NCI-H146 treated with DMSO at 0.1 percent for 48 hours (cell line): ENCODE measurements around the gene IRX1.

ENCODE experiments used
- DNase-seq: peaks from one replicate; lab custom pipeline; 2025; ENCODE audit not compliant: unreplicated experiment; lab: John Stamatoyannopoulos, UW

The IRX1 gene

DNA sequence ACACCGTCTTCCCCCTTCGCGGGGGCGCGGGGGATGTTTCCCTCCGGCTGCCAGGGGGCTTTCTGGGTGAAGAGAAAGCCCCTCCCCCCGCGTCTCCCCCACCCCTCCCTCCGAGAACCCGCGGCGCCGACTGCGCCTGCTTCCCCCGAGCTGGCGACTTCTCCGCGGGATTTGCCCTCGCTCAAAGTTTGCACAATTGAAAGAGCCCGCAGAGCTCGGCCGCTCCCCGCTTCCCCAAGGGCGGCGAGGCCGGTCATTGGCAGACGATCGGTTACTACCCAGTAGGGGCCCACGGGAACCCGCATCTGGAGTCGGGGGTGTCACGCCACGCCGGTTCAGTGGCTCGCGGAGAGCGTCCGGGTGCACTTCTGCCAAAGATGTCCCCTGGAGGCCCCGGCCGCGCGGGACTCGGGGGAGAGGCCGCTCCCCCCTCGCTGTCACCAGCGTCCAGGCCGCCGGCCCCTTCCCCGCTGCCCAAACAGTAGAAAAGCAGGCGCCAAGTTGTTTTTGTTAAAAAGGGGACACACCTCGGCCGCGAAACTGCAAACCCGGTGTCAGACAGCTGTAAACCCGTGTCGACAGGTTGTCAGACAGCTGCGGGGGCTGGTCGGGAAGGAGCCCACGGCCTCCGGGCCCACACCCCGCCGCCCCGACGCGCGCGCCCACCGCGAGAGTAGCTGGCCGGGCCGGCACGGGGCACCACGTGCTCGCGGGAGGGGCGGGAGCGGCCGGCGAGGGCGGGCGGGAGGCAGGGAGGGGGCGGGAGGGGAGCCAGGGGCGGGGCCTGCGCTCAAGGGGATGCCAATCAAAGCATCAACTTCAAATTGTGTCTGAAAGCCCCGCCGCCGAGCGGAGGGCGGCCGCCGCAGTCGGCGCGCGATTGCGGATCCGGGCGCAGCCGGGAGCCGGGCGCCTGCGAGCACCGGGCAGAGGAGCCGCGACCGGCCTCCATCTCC, at the start of gene IRX1:
Gene IRX1 (plus strand): TSS at position 827 of the 956 bp plus-strand sequence. CDS start 274 bp downstream, outside the sequence.
- DNase-seq, result no peak

DNA sequence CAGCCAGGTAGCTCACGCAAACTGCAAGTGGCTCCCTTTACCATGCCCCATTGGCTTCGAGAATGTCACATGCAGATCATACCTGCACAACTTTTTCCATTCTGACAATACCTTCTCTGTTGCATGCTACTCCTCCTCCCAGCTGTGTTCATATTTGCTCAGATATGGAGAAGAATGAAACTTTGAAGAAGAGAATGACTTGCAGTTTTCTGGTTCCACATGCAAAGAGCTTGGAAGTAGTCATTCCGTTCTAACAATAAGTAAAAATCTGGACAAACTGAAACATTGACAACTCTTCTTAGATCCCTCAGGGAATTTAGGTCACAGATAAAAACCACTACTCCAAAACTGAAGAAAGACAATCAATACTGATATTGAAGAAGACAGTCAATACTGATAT, 49.6 kb upstream of the IRX1 start:
- no peak for DNase-seq

DNA sequence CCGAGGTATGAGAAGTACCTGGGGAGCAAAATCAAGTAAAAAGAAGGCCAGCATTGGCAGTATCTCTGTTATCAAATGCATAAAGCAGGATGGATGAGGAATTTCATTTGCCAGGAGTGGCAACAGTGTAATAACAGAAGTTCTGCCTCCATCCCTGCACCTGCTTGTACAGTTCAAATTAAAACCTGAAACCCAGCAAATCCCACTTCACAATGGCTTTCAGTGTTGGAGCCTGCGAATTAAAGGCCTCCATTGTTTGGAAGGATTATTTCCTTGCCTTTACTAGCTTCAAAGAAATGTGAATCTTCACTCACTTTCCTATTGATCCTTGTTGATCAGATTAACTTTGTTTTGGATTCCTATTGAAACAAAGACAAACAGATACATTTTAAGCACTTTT, 31.5 kb upstream of the IRX1 start:
- DNase-seq, result no peak

DNA sequence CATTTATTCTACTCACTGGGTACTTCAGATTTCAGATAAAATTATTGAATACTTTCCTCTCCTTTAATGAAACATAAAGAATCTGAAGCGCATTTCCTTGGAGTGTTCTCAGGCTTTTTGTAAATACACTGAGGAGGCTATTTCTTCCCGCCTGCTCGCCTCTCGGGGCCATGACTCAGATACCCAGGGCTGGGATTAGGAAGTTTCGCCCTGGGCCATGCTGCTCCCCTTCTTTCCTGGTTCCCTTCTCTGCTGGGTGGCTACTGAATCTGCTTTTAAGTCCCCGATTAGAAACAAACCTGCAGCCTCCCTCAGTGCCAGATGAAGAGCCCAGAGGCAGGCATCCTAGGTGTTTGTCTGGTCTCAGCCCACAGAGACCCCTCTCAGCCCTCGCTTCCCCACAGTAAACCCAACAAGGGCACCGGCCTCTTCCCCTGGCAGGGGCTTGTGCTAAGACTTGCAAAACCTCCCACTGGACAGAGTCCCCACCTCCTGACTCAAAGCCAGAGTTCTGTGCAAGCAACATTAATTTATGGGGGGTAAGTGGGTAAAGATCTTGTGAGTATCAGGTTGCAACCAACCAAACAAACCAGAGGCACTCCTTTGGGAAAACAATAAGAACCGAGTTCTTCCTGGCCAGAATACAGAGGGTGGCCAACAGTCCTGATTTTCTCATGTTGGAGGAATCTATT, 30.7 kb upstream of the IRX1 start:
- no peak for DNase-seq

DNA sequence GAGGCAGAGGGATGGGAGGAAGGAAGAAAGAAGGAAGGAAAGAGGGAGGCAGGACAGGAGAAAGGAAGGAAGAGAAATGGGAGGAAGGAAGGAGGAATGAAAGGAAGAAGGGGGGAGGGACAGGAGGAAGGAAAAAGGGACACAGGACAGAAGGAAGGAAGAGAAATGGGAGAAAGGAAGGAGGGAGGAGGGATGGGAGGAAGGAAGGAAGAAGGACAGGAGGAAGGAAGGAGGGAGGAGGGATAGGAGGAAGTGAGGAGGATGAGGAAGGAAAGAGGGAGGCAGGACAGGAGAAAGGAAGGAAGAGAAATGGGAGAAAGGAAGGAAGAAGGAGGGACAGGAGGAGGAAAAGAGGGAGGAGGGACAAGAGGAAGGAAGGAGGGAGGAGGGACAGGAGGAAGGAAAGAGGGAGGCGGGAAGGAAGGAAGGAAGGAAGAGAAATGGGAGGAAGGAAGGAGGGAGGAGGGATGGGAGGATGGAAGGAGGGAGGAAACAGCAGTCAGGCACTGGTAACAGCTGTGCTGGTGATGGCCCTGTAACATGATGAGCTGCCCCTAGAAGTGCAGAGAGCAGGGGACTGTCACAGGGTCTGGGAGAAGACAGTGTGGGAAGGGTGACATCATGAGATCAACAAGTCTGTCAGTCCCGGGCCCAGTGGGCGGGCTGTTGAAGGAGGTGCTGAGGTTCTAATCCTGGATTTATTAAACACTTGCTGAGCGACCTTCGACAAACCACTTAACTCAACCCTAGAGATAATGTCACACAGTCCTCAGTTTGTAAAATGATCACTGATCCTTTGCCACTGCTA, 10.7 kb upstream of the IRX1 start:
- DNase-seq, result no peak

DNA sequence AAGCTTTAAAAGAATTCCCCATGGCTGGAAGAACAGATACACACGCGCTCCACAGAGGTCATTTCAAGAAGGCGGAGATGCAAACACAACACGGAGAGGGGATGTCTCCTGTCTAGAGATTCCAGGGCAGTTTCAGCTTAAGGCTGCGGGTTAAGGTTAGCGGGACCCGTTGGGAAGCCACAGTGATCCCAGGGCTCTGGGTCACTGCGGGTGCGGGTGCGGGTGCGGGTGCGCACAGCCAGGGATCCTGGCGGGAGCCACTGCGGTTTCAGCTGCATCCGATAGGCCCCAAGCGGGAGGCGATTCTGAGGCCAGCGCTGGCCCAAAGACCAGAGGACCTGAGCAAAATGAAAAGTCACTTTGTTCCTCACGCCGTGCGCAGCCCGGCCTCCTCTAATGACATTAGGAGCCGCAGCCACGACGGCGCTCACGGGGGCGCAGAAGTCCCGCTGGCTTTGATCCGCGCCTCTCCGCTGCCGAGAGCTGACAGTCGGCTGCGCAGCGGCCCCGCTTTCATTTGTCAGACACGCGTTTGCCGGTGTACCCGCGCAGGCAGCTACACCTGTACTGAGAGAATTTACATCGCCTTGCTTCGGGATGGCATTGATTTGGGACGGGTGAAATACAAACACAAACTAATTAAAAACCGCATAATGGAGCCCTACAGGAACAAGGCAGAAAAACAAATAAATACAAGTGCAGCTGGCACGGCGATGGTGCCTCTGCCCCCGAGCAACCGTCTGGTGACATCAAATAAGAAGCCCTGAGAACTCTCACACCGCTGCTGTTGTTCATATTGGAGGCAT, 5.3 kb upstream of the IRX1 start:
- no peak for DNase-seq

DNA sequence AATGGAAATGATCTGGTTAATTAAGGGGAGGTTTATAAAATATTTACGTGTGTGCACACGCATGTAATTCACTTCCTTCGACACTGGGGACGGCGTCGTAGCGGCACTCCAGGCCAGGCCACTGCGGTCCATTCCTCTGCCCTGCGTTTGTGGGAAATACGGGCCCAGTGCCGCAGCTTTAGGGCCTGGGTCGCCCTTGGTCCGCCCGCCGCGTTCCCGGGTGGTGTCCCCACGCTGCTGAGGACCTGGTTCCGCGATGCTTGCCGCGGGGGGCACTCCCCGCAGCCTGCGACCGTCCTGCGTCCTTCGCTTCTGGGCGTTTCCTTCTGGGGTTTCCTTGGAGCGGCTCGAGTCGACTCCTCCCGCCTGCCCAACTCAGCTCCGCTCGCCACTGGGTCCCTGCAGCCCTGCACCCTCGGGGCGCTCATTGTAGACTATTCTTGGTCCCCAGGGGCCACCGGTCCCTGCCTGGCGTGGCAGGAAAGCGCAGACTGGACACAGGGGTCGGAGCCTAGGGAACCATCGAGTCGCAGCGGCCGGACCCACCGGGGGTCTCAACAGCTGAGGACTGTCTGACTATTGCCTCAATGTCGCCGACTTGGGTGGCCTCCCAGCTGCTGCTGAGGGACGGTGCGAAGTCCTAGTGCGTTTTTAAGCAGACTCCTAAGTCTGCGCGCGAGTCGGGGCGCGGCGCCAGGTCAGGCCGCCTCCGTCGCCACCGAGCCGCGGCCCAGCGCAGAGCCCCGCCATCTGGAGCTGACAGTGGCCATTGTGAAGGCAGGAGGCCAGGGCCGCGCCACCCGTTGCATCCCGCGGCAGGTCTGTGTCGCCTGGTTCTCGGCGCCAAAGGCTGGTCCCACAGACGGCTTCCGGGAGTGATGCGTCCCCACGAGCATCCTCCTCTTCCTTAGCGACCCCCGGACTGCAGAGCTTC, 4.4 kb upstream of the IRX1 start:
- no peak for DNase-seq

DNA sequence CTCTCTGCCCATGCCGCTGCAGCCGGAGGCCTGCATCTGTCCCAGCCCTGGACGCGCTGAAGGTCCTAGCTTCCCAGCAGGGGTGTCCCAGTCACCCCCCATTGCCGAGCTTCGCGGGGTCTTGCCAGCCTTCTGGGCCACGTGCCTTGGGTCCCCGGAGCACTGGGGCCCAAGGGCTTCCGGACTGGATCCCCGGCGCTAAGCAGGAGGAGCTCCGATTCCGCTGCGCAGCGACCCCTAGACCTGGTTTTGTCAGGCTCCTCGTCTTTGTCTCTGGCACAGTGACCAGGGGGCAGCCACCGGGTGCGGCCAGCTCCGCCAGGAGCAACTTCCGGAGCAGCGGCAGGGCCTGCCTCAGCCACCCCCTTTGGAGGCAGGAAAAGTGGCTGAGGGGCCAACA, 3.3 kb upstream of the IRX1 start:
- DNase-seq, result no peak

DNA sequence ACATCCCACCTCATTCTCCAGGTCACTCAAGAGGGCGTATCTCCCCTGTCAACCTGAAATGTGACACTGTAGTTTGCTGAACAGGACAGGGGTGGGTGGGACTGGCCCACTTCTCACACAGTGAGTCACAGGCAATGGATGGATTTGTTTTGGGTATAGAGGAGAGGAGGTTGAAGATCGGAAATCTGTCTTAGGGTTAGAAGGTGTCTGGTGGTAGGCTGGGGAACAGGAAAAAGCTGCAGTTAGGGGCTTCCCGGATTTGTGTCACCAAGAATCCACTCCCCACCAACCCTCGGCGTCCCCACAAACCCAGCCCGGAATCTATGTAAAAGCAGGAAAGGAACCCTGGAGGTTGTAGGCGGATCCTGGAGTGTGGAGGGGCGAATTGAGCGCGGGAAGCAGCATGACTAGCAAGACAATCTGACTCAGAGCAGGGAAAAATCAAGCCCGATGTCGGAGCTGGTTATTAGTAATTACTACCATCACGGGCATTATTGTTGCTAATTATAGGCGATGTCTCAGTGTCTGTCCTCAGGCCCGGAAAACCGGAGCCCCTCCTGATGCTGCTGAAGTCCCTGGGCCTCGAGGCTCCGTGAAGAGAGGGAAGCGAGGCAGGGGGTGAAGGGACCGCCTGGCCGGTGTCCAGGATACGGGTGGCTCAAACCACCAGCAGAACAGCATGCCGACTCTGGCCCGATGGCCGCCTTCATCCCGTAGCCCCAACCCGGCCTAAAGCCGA, 1.7 kb upstream of the IRX1 start:
- no peak for DNase-seq

DNA sequence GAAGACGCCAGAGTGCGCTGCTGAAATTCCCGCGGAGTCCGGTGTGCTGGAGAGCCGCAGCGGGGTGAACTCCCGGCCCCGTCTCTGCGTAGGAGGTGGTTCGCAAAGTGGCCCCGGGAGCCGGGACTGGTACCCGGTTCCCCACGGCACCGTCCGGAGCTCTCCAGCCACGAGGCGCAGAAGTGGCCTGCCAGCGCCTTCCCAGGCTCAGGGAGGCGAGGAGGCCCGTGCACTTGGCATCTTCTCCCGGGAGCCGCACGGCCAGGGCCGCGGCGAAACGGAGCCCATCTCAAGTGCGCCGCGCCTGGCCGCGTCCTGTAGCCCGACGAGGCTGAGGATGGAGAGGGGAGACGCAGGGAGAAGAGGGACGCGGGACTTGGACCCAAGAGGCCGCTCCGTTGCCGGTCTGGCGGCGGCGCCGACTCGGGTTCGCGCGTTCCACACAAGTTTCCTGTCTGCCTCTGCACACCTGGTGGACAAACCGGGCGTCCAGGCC, 1.1 kb upstream of the IRX1 start:
- no peak for DNase-seq

DNA sequence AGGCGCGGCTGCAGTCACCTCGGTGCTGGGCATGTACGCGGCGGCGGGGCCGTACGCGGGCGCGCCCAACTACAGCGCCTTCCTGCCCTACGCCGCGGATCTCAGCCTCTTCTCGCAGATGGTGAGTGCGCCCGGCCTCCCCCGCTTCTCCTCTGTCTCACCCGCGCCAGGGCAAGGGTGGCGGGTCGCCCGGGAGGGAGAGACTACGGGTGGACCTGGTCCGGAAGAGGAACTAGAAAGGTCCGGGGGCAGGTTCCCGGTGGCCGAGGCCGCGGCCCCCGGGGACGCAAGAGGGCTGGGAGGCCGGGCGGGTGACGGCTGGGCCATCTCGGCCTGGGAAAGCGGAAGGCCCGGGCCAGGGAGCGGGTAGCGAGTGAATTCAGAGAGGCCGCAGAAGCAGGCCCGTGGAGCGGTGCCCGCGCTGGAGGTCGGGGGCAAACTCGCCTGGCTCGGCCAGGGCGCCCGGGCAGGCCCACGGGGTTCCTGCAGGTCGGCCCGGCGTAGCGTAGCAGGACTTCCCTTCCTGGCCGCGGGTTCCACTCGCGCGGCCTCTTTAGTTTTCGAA, 711 bp downstream of the IRX1 start:
- no peak for DNase-seq

DNA sequence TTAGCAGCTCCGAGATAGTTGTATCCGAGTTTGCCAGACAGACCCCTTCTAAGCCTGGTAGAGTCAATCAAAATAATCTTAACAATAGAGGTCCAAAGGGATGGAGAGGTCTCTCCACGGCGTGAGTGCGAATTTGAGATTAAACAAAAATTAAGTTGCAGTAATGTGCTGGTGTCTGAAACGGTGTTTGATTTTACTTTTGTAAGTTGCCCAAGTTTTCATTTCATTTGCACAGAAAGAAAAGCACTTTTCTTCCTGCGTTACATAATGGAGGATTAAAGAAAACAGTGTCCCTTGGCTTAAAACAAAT, 1.2 kb downstream of the IRX1 start:
- no peak for DNase-seq

DNA sequence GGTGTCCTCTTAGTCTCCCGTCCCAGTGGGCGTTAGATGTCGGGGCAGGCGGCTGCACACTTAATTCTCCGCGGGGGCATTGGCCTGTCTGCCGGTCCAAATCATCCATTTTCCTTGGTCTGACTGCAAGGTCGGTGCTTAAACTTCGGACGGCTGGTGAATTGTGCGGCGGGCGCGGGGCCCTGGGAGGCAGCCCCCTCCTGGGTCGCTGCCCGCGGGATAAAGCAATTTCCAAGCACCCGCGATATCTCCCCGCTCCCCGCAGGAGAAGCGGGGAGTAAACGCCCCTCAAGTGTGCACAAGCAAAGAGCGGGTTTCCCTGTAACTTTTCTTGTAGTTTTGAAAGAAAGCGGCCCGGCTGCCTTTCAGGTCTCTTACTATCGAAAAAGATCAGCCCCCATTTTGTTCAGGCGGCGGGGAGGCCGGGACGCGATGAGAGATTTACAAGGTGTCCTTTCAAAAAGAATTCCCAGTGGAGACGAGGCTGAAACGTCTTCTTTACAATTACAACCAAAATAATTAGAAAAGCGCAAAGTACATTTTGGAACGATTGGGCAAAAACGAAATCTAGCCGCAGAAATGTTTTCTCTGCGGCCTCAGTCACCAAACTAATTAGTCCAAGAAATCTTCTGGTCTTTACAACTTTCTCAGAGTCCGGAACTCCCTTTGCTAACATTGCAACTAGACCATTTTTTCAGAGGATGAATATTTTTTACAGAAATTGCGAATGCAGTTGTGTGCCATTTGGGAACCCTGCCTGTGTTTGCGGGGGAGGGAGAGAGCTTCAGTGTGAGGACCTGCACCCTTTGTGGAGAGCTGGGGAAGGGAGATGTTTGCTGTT, 1.8 kb downstream of the IRX1 start:
- DNase-seq, result no peak

DNA sequence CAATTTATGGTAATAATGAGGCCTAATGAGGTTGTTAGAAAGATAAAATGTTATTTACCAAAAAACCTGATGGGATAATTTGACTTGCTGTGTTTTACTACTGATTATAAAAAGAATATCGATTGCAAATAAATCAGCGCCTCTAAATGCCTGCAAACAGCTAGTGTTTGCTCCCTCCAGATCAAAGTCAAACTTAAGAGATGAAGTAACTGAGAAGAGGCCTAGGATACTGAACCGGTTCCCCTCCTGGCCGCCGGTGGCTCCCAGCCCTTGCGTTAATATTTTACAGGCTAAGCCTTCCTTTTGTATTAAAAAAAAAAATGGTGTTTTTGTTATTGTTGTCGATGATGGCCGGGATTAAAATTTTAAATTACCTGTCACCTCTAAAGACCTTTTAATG, 2.6 kb downstream of the IRX1 start:
- no peak for DNase-seq

DNA sequence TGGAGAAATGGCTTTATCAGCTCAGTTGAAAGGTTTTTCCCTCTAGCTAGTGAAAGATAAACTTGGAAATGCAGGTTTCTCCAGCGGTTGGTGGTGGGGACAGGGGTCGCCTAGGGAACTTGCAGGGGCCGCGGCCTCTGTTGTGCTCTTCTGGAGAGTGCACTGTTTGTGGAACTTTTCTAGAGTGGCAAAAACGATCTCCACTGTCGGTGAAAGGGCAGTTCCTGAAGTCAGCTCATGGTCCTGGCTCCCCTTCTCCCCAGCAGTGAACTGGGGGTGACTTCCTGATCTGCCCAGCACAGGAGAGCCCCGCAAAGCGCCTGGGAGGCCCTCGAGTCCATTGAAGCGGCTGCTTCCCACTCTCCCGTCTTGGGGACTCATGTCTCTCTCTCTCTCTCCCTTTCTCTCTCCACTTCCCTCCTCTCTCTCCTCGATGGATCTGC, 3.2 kb downstream of the IRX1 start:
- DNase-seq, result no peak

DNA sequence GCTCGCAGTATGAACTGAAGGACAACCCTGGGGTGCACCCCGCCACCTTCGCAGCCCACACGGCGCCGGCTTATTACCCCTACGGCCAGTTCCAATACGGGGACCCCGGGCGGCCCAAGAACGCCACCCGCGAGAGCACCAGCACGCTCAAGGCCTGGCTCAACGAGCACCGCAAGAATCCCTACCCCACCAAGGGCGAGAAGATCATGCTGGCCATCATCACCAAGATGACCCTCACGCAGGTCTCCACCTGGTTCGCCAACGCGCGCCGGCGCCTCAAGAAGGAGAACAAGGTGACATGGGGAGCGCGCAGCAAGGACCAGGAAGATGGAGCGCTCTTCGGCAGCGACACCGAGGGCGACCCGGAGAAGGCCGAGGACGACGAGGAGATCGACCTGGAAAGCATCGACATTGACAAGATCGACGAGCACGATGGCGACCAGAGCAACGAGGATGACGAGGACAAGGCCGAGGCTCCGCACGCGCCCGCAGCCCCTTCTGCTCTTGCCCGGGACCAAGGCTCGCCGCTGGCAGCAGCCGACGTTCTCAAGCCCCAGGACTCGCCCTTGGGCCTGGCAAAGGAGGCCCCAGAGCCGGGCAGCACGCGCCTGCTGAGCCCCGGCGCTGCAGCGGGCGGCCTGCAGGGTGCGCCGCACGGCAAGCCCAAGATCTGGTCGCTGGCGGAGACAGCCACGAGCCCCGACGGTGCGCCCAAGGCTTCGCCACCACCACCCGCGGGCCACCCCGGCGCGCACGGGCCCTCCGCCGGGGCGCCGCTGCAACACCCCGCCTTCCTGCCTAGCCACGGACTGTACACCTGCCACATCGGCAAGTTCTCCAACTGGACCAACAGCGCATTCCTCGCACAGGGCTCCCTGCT, 3.8 kb downstream of the IRX1 start:
- DNase-seq, result no peak
